Measurements from ENCODE around the gene DEFB129. TPM values are rescaled to one million over a fixed set of nuclear protein-coding genes. Genes with fewer than 3 reads are reported as not detected.

The DEFB129 gene
- total and polyA plus RNA-seq, 2 donors = not detected

GRCh38 chr20:277496-277781, 50.4 kb downstream of the DEFB129 start:
- H3K9me3 ChIP-seq (ENCODE audit: control insufficient read depth in 2 of 2, insufficient read depth in 1 of 2, low read length in 1 of 2) = no peaks in the 10 kb centered on the region
- H3K27ac ChIP-seq (ENCODE audit: low read depth in 1 of 2, low read length in 1 of 2) = no peak overlapping the region
- H3K4me1 ChIP-seq (ENCODE audit: control insufficient read depth in 2 of 2, insufficient read depth in 2 of 2, low read length in 2 of 2) = no peaks in the 10 kb centered on the region
- no peak for DNase-seq (ENCODE audit: low read depth in 6 of 9, low spot score in 9 of 9)
- H3K4me3 ChIP-seq (ENCODE audit: low read length in 2 of 2) = no peak overlapping the region
- H3K27me3 ChIP-seq (ENCODE audit: control insufficient read depth in 2 of 2, insufficient read depth in 1 of 2, low read length in 1 of 2) = no peaks in the 10 kb centered on the region
- 32% methylated on average over 3 of the region's 3 CpGs for WGBS
- peaks cover 14 to 19% of the 10 kb centered on the region in 2 donors for H3K36me3 ChIP-seq (ENCODE audit: control insufficient read depth in 2 of 2, insufficient read depth in 2 of 2, low read length in 1 of 2)

DNA sequence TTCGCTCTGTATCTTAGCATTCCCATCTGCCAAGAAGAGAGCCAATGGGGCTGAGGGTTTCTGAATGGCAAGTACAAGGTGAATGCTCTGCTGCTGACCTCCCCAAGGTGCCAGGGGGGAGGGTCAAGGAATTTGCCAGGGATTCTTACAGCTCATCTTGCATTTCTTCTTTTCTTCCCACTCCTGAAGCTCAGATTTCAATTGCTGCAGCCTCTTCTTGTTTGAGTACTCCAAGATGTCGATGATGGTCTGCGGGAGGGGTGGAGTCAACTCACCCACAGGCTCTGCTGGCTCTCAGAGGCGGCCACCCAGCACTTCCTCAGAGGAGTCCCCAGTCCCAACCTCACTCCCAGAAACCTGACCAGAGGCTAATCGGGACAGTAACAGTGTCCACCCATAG, 51.1 kb downstream of the DEFB129 start:
- 97% methylated on average over 5 of the region's 5 CpGs for WGBS
- peaks cover 14 to 19% of the 10 kb centered on the region in 2 donors for H3K36me3 ChIP-seq (ENCODE audit: control insufficient read depth in 2 of 2, insufficient read depth in 2 of 2, low read length in 1 of 2)
- no peaks in the 10 kb centered on the region for H3K27me3 ChIP-seq (ENCODE audit: control insufficient read depth in 2 of 2, insufficient read depth in 1 of 2, low read length in 1 of 2)
- no peak overlapping the region for H3K27ac ChIP-seq (ENCODE audit: low read depth in 1 of 2, low read length in 1 of 2)
- H3K4me1 ChIP-seq (ENCODE audit: control insufficient read depth in 2 of 2, insufficient read depth in 2 of 2, low read length in 2 of 2) = no peaks in the 10 kb centered on the region
- no peaks in the 10 kb centered on the region for H3K9me3 ChIP-seq (ENCODE audit: control insufficient read depth in 2 of 2, insufficient read depth in 1 of 2, low read length in 1 of 2)
- no peak for DNase-seq (ENCODE audit: low read depth in 6 of 9, low spot score in 9 of 9)
- no peak overlapping the region for H3K4me3 ChIP-seq (ENCODE audit: low read length in 2 of 2)

GRCh38 chr20:278607-279571, 51.8 kb downstream of the DEFB129 start:
- Histone ChIP-seq H3K4me1 (ENCODE audit: control insufficient read depth in 2 of 2, insufficient read depth in 2 of 2, low read length in 2 of 2) (no peaks in the 10 kb centered on the region), H3K27ac (ENCODE audit: low read depth in 1 of 2, low read length in 1 of 2) (no peak overlapping the region), H3K9me3 (ENCODE audit: control insufficient read depth in 2 of 2, insufficient read depth in 1 of 2, low read length in 1 of 2) (no peaks in the 10 kb centered on the region), H3K27me3 (ENCODE audit: control insufficient read depth in 2 of 2, insufficient read depth in 1 of 2, low read length in 1 of 2) (no peaks in the 10 kb centered on the region), H3K4me3 (ENCODE audit: low read length in 2 of 2) (no peak overlapping the region), H3K36me3 (ENCODE audit: control insufficient read depth in 2 of 2, insufficient read depth in 2 of 2, low read length in 1 of 2) (peaks cover 14 to 22% of the 10 kb centered on the region in 2 donors)
- WGBS = 95% methylated on average over 84 of the region's 88 CpGs
- no peak for DNase-seq (ENCODE audit: low read depth in 6 of 9, low spot score in 9 of 9)

Other genes with a start within 250 kb of the DEFB129 start
- not detected for gene DEFB125, start 139.6 kb upstream of the DEFB129 start, total RNA-seq
- 0.09 TPM for gene DEFB125, start 139.6 kb upstream of the DEFB129 start, polyA plus RNA-seq
- not detected for gene DEFB126, start 84.7 kb upstream of the DEFB129 start, total RNA-seq
- gene DEFB126, start 84.7 kb upstream of the DEFB129 start, polyA plus RNA-seq = not detected
- gene DEFB127, start 69.8 kb upstream of the DEFB129 start, total RNA-seq = not detected
- not detected for gene DEFB127, start 69.8 kb upstream of the DEFB129 start, polyA plus RNA-seq
- gene DEFB128, start 37.5 kb upstream of the DEFB129 start, total RNA-seq = not detected
- gene DEFB128, start 37.5 kb upstream of the DEFB129 start, polyA plus RNA-seq = not detected
- not detected for gene DEFB132, start 30.5 kb downstream of the DEFB129 start, total RNA-seq
- gene DEFB132, start 30.5 kb downstream of the DEFB129 start, polyA plus RNA-seq = 0.07 TPM
- 1.2 TPM for gene C20orf96, start 63.5 kb downstream of the DEFB129 start, total RNA-seq
- gene C20orf96, start 63.5 kb downstream of the DEFB129 start, polyA plus RNA-seq = 4.3 TPM
- gene ZCCHC3, start 70.3 kb downstream of the DEFB129 start, total RNA-seq = 28.5 TPM
- 21.8 TPM for gene ZCCHC3, start 70.3 kb downstream of the DEFB129 start, polyA plus RNA-seq
- gene SOX12, start 98.3 kb downstream of the DEFB129 start, total RNA-seq = 2.5 TPM
- 4.7 TPM for gene SOX12, start 98.3 kb downstream of the DEFB129 start, polyA plus RNA-seq
- gene NRSN2, start 119.9 kb downstream of the DEFB129 start, total RNA-seq = 3.8 TPM
- 16.7 TPM for gene NRSN2, start 119.9 kb downstream of the DEFB129 start, polyA plus RNA-seq
- 7.0 TPM for gene TRIB3, start 153.5 kb downstream of the DEFB129 start, total RNA-seq
- 10.1 TPM for gene TRIB3, start 153.5 kb downstream of the DEFB129 start, polyA plus RNA-seq
- 53.2 TPM for gene RBCK1, start 181.0 kb downstream of the DEFB129 start, total RNA-seq
- 140 TPM for gene RBCK1, start 181.0 kb downstream of the DEFB129 start, polyA plus RNA-seq
- 14.4 TPM for gene TBC1D20, start 235.3 kb downstream of the DEFB129 start, total RNA-seq
- 16.2 TPM for gene TBC1D20, start 235.3 kb downstream of the DEFB129 start, polyA plus RNA-seq